CD4-positive, alpha-beta T cell treated with Interleukin-12 subunit alpha and Interleukin-12 subunit beta, for 1 hour (primary cell): ENCODE results near the gene FRMPD2.
"Not testable (repeated sequence)": the region's sequence is repeated elsewhere in the genome, so short reads cannot be mapped to it uniquely, and the experiment has no call there.

Source experiments
- DNase-seq: peaks from one replicate; pipeline ENCODE4 v3.0.0-alpha.2; 2020

FRMPD2 gene

DNA sequence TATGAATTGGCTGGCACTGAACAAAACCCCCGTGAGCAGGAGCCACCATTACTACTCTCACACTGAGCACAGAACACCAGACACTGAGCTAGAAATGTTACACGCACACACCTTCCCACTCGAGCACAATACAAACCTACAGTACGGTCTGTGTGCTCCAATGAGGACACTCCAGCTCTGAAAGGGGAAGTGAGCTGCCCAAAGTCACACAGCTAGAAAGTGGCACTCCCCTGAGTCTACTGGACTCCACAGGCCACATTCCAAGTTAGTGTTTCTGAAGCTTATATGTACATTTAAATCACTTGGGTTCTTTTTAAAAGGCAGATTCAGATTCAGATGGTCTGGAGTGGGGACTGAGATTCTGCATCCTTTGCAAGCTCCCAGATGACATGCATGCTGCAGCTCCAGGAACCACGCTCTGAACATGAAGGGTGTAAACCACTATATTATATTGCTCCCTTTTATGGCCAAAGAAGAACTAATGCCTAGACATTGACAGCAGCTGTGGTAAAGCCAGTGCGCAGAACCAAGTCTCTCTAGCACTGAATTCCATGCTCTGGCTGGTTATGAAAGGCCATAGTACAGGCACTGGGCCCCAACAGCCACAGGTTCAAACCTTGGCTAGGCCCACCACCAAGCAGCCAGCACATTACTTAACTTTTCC lies 77.1 kb downstream of the FRMPD2 start:
- no peak for DNase-seq

DNA sequence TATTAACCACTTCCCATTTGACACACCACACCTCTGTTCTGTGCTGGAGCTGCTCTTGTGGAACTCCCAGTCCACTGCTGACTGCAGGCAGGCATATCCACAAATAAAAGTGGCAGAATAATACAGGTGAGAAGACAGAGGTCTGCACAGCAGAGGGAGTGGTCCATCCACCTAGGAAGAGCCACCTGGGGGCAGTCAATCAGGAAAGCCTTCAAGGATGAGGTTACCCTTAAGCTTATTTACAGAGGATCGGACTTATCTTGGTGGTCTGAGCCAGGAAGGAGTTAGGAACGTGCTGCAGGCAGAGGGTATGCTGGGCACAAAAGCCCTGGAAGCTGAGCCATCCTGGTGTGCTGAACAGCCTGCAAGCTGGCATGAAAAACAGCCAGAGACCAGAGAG lies 78.7 kb downstream of the FRMPD2 start:
- no peak for DNase-seq

DNA sequence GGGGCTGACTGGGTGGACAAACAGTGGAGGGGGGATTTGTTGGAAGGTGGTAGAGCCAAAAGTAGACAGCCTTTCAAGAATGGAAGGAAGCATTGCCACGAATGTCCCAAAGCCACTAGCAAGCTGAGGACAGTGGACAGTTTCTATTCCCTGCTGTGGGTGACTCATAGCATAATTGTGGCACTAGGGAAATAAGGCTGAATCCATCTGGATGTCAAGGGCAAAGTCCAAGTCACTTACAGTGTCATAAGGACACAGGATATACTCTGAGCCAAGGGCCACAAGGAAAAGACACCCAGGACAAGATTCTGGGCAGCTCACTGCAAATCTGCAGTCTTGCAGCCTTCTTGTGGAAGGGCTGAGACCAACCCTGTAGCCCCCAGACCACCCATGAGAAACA lies 79.7 kb downstream of the FRMPD2 start:
- DNase-seq: no peak

DNA sequence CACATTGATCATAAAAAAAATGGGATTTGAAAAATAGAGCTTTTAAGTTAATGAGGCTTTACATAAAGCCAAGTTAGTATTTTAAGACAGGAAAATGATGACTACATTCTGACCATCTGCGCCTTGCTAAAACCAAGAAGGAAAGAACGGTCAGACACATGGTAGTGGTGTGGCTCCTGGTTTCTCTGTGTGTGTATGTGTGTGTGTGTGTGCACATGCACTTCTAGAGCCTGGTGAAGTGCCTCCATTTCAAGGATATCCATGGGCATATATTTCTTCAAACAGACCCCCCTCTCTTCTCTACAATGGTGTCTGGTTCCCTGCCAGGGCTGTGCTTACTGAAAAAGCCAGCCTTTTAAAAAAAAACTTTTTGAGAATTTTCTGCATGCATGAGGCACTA lies 80.9 kb downstream of the FRMPD2 start:
- DNase-seq: no peak

DNA sequence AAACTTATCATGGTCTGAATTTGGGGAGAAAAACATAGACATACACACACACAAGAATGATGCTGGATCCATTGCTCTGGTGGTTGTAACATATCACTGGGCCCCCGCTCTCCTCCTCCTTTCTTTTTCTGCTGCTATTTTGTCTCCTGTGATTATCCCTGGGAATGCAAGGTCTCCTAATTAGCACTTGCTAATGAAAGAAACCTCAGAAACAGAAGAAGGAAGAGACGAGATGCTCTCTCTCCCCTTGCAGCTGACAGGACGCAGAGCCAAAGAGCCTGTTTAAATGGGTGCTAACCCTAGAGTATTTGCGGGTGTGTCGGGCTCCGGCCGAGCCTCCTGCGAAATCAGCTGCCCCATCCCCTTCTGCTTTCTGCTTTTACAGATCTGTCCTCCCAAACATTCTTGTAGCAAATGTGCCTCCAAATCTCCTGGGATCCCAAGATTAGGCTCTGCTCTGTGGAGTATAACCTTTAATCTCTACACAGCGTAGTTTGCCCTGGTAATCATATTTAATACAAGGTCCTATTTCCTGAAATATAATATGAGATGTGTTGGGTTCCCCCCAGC lies 81.5 kb downstream of the FRMPD2 start:
- DNase-seq: no peak

DNA sequence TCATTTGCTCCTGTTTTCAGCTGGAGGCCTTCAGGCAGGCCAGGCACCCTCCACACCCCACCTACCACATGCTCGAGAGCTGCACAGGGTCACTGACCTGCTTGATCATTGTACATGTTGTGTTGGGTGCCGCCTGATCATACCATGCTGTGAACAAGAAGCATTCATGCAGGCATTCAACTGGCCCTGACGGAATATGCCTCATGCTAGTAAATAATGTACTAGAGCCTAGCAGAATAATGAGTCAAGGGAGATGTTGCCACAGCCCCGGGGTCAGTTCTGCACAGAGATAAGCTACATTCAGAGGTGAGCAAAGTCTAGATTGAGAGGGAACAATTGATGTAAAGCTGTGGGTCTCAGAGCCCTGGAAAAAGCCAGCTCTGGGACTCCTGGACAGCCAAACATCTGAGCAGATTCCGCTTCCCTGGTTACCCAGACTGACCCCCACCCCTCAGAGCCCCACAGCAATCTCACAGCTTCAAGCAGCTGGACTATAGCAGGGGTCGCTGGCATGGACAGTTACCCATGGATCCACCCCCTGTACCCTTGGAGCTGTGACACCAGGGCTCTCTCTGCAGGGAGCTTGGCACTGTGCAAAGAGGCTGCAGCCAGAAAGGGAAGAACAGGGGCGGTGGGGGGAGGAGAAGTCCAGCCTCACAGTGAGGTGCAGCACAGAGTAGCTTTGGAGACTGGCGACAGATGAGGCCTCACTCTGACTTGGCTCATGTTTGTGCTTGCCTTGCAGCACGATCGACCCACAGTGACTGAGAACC lies 86.6 kb downstream of the FRMPD2 start:
- DNase-seq: no peak

DNA sequence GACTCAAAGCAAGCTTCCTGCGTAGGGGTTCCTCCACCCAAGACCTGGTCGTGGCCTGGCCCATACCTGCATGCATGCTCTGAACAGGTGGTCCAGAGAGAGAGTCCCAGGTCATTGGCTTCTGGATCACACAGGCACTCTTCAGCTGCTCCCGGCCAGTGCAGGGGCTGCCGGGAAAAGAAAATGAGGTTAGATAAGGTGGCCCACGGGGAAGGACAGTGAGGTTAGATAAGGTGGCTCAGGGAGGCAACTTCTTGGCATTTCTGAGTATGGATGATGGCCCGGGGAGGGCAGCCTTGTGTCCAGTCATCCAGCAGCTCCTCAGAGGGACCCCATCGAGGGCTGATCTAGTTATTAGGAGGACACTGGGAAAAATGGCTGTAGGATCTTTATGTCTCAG lies 87.4 kb downstream of the FRMPD2 start:
- no peak for DNase-seq

DNA sequence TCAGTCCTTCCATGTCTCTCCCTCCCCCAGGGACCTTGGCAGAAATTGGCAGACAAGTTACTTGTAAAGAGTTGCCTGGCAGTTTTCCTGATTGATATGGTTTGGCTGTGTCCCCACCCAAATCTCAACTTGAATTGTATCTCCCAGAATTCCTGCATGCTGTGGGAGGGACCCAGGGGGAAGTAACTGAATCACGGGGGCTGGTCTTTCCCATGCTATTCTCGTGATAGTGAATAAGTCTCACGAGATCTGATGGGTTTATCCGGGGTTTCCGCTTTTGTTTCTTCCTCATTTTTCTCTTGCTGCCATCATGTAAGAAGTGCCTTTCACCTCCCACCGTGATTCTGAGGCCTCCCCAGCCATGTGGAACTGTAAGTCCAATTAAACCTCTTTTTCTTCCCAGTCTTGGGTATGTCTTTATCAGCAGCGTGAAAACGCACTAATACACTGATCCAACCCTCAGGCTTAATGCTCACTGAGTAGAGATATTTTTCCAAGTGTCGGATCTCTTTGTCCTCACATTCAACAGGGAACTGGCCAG lies 88.2 kb downstream of the FRMPD2 start:
- not testable (repeated sequence) for DNase-seq

DNA sequence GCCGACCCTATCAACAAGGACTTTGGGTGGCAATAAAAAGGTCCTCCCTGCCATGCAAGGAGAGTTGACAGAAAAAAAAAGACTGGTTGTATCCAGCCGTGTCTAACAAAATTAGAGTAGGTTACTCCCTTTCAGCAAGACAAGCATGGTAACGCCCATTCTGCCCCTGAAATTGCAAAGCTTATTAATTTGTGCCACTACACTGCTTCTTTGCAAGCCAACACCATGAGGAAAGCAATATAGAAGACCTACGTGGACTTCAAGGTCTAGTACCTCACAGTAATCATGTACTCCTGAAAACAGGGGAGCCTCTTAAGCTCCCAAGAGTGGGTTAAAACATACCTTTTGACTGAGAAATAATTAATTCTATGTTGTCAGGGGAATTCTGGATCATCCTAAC lies 90.3 kb downstream of the FRMPD2 start:
- no peak for DNase-seq

DNA sequence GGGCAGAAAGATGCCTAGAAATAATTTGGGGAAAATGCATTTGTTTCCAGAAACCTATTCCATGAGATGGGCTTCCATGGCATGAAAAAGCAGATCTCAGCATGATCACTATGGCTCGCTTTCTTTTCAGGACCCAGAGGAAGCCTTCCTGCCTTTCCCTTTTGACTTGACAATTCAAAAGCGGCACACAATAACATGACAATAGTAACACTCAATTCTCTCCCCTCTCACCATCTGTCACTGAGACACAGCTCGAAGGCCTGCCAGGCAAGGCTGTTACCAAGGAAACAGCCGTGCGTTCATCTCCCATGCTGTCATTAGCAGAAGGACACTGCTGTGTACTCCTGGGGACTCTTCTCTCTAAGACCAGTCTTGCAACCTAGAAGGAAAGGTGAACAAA lies 101.8 kb downstream of the FRMPD2 start:
- DNase-seq: not testable (repeated sequence)

DNA sequence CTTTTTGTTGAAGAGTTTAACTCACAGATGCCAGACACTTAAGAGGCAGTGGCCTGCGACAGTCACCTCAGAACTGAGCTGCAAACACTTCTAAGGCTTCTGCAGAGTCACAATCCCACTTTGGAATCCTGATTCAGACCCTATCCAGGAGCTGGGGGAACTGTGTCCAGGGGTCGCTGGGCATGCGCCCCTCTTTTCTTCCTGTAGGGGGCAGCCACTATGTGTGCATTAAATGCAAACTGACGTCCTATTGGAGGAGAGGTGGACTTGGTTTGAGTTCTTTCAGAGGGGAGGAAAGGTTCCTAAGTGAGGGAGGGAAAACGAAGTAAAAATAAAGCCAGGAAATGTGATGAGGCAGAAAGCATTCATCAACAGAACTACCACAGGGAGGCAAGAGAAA lies 113.8 kb downstream of the FRMPD2 start:
- not testable (repeated sequence) for DNase-seq

DNA sequence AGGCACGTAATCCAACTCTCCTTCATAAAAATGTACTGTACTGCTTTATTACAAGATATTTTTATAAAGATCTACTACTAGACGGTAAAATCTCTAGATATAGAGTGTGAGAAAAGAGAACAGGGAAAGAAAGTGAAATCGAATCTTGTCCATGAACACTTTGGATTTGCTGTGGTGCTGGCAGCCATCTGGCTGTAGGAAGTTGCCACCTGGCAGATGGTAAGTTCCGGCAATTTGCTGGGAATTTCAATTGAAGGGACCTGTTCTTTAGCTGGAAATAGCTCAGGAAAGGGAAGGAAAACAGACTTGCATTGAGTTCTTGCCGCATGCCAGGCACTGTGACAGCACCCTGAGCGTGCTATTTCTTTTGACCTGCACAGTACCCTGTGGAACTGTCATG lies 114.3 kb downstream of the FRMPD2 start:
- not testable (repeated sequence) for DNase-seq

DNA sequence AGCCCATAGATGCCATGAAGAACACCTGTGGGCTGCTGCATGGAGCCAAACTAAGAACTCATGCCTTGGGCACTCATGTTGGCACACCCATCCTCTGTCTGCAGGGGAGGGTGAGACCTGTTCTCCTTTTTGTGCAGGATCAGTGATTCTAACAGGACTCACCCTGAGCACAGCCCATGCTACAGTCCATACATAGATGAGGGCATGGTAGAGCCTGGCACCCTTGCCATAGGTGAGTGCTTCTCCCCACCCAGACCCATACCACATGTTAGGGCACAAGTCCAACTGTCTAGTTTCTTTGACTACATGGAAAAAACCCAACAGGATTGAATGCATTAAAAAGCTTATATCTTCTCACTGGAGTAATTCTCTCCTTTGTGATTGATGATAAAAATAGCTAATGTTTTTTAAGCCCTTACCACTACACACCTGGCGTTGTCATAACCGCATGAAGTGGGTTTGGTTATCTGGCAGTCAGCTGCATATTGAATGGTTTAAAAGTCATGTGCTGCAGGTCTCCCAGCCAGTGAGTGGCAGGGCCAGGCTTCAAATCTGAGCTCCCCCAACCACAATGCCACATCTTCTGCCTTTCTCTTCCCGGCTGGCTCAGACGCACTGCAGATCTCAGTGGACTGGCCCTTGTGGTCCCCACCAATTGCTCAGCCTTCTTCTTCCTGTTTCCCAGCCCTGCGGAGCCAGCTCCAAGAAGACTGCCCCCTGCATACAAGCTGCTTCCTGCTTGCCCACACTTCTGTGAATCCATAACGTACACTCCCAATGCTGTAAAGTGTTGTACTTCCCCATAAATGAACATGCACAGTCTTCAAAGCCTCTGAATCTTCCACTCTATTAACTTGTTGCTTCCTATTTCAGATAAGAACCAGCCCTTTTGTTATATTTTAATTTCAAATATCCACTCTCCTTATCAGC lies 120.0 kb downstream of the FRMPD2 start:
- DNase-seq: not testable (repeated sequence)

DNA sequence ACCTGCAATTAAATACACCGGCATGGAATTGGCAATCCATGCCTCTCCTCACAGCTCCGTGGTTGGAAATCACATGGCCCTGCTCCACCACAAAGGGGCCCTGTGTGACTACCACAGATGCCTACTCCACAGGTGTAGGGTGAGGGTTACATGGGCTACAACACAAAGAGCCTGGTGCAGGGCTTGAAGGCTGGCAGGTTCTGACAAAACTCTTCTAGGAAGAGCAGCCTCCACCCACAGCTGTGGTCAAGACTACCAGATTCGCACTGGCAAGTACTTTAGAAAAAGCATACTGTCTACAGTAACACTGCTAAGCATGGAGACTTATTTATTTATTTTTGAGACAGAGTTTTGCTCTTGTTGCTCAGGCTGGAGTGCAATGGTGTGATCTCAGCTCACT lies 126.9 kb downstream of the FRMPD2 start:
- DNase-seq: not testable (repeated sequence)

DNA sequence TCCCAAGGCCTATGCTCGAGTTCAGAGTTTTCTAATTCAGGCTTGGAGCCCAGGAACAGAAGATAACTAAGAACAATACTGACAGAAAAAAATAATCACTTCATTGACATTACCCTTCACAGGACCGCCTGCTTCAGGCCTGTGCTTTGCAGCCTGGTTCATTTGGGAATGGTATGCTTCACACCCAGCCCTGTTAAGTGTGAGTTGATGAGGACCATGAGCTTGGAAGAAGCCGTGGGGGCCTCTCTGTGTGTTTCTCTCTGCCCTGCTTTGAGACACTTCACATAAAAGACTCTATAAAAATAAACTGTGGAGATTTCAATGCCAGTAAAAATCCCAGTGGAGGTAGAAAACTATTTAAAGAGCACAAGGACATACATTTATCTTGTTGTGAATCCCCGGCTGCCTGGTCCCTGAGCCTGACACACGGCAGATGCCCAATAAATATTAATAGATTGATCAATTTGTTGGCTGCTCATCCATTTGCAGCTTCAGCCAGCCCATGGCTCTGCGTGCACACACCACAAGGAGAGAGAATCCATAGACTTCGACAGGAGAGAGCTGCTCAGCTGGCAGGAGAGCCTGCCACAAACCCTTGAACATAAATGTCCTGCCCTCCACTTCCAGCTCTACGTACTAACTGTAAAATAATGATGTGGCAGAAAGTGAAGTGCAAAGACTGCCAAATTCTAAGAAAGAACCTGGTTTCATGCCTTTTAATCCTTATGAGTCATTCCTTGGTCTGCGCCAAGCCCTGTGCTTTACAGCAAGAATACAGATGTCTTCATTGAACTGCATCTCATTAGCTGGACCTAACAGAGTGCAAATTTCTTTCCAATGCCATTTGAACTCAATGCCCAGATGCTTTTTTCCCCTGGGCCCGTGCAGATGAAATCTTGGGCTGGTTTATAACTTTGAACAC lies 130.5 kb downstream of the FRMPD2 start:
- not testable (repeated sequence) for DNase-seq

DNA sequence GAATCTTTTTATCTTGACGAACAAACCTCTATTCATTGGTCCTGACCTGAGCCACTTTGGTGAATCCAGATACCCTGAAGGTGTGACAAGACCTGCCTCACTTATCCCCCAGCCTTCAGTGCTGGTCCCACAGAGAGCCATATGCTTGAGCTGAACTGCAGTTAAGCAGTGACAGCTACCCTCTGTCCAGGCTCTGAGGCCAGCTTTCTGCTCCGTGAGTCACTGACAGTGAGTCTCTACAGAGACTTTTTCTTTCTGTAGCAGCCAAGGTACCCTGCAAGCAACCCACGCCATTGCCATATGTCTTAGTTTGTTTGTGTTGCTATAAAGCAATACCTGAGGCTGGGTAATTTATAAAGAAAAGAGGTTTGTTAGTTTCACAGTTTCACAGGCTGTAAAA lies 133.5 kb downstream of the FRMPD2 start:
- not testable (repeated sequence) for DNase-seq

DNA sequence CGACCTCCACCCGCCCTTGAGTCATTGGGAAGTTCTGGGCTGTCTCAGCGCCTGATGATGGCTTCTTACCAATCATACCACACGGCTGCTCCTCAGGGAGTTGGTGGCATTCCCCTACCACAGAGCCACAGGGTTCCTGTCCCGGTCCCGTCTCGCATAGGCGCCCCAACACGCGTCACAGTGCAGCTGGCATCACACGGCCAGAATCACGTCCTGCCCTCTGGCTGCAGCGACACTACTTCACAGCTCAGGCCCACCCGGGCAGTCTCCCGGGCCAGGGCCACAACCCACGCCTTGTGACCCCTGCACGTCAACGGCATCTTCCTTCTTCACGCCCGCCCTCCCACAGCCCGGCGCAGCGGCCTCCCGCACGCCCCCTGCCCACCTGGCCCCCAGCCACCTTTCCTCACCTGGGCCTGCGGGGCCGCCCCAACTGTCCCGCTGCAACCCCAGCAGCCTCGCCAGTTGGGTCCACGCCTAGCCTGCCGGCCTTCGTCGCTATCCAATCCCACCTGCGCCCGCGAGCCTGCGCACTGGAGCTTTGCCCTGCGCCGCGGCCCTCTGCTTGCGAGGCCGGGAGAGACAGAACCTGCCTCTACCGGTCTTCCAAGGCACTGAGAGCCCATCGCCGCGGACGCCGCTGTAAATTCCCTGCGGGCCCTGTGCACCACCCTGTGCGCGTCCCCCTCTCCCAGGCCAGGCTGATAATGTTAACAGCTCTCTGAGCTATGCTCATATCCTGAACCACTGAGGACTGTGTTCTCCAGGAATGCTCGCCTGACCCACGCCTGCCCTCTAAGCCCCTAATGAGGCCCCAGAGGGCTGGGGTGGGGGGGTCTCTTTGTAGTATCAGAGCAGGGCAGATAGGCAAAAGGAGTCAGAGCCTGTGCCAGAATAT lies 134.3 kb downstream of the FRMPD2 start:
- not testable (repeated sequence) for DNase-seq

DNA sequence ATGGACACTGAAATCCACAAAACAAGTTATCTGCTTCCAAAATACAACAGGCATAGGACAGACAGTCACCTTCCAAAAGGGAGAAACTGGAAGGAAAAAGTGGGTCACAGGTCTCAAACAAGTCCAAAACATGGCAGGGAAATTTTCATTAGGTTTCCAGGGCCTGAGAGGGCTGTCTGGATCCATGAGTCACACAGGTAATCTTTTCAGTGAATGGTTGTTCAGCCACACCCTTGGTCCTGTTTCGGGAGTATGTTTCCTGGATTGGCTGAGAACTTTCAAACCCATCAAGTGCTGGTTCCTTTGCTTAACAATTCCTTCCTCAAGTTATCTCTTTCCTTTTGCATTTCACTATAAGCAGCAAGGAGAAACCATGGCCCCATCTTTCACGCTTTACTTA lies 145.5 kb downstream of the FRMPD2 start:
- DNase-seq: not testable (repeated sequence)

DNA sequence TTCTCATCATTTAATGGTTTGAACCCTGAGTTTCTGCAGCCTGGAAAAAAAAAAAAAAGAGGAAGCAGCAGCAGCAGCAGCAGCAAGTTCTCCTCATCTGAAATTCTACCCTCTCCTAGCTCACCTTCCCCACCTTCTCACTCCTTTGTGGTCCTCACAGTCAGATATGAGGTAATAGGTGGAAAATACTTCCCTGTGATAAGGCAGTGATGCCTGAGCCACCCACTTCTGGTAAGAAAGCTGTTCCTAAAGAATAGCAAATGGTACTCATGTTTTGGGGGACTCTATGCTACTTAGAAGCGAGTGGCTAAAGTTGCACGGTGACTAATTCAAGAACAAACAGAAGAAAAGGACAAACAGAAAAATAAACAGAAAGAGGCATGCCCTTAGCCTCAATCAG lies 148.2 kb downstream of the FRMPD2 start:
- DNase-seq: not testable (repeated sequence)

DNA sequence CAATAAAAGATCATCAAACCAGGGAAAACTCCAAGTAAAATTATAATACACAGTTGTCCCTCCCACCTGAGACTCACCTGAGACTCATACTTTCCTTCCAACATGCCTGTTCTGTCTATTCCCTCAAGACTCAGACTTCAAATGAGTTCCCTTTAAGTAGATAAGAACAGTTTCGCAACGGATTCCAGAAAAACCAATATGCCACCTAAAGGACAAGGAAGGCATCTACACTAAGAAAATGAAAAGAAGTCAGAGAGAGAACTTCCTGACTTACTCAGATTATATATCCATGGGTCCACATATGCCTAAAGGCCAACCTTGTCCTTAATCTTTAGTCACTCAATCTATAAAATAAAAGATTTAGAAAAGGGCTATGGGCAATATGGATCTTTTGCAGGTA lies 148.9 kb downstream of the FRMPD2 start:
- not testable (repeated sequence) for DNase-seq

DNA sequence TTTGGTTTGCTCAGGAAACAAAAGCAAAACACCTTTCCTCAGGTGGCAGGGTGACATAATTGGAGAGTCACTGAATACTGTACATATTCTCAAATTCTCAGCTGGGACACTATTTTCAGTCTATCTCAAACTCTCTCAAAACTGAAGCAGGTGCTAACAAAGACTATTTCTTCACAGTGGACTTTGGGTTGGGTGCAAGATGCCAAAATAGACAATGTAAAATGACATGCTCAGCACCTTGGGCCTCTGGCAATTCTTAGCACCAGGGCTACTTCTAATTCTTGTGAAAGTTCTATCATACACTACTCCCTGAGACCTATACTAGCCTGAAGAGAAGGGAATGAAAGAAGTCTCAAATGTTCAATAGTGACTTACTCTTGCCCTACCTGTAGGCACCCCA lies 151.9 kb downstream of the FRMPD2 start:
- DNase-seq: not testable (repeated sequence)
